ENCODE data around the gene ARRDC1.
"Not testable (repeated sequence)": the region's sequence is repeated elsewhere in the genome, so short reads cannot be mapped to it uniquely, and the experiment has no call there.

Gene ARRDC1

GRCh38 chr9:137605121-137606004 lies at the start of gene ARRDC1:
TSS of gene ARRDC1 (plus strand) at chr9:137605686. CDS start at chr9:137605718, 32 bp downstream.
- peak; percentile 97 for DNase-seq (ENCODE audit: low spot score)
- no peak for FAIRE-seq

GRCh38 chr9:137556069-137556838 lies 49.2 kb upstream of the ARRDC1 start:
- DNase-seq (ENCODE audit: low spot score) (no peak), FAIRE-seq (no peak)

GRCh38 chr9:137558127-137558526 lies 47.4 kb upstream of the ARRDC1 start:
- DNase-seq (ENCODE audit: low spot score) (no peak), FAIRE-seq (no peak)

GRCh38 chr9:137564134-137564533 lies 41.4 kb upstream of the ARRDC1 start:
- no peak for FAIRE-seq
- no peak for DNase-seq (ENCODE audit: low spot score)

GRCh38 chr9:137564817-137565411 lies 40.6 kb upstream of the ARRDC1 start:
- FAIRE-seq (no peak), DNase-seq (ENCODE audit: low spot score) (no peak)

- FAIRE-seq; DNase-seq (ENCODE audit: low spot score): not testable (repeated sequence)
Measured at GRCh38 chr9:137568445-137568844, 37.0 kb upstream of the ARRDC1 start.

GRCh38 chr9:137569609-137570203 lies 35.8 kb upstream of the ARRDC1 start:
- DNase-seq (ENCODE audit: low spot score) (no peak), FAIRE-seq (peak; percentile 37)

GRCh38 chr9:137570566-137570965 lies 34.9 kb upstream of the ARRDC1 start:
- FAIRE-seq (no peak), DNase-seq (ENCODE audit: low spot score) (no peak)

- DNase-seq (ENCODE audit: low spot score): no peak
- FAIRE-seq: no peak
Measured at GRCh38 chr9:137574192-137574591, 31.3 kb upstream of the ARRDC1 start.

GRCh38 chr9:137575364-137575715 lies 30.1 kb upstream of the ARRDC1 start:
- no peak for DNase-seq (ENCODE audit: low spot score)
- FAIRE-seq: no peak

- no peak for FAIRE-seq
- DNase-seq (ENCODE audit: low spot score): no peak
Measured at GRCh38 chr9:137575716-137576411, 29.6 kb upstream of the ARRDC1 start.

GRCh38 chr9:137578518-137579258 lies 26.8 kb upstream of the ARRDC1 start, which contains the start of gene DPH7:
TSS of gene DPH7 (minus strand) at chr9:137578925. CDS start at chr9:137578777, 148 bp downstream.
- DNase-seq (ENCODE audit: low spot score) (peak; percentile 98), FAIRE-seq (peak; percentile 13)

- FAIRE-seq (no peak), DNase-seq (ENCODE audit: low spot score) (no peak)
Measured at GRCh38 chr9:137579259-137579604, 26.3 kb upstream of the ARRDC1 start.

GRCh38 chr9:137580209-137580953 lies 25.1 kb upstream of the ARRDC1 start:
- FAIRE-seq (no peak), DNase-seq (ENCODE audit: low spot score) (no peak)

- FAIRE-seq (no peak), DNase-seq (ENCODE audit: low spot score) (no peak)
Measured at GRCh38 chr9:137580954-137581322, 24.5 kb upstream of the ARRDC1 start.

GRCh38 chr9:137581361-137582285 lies 23.9 kb upstream of the ARRDC1 start:
- FAIRE-seq (no peak), DNase-seq (ENCODE audit: low spot score) (no peak)

- DNase-seq (ENCODE audit: low spot score) (no peak), FAIRE-seq (no peak)
Measured at GRCh38 chr9:137582286-137582860, 23.1 kb upstream of the ARRDC1 start.

GRCh38 chr9:137583347-137583746 lies 22.1 kb upstream of the ARRDC1 start:
- FAIRE-seq: no peak
- no peak for DNase-seq (ENCODE audit: low spot score)

Data from urothelium cell line (cell line).